HUES64 (cell line): ENCODE data around the gene CELF4.

Experiments used
- H3K27ac ChIP-seq: 2 replicates; pipeline ENCODE4 v1.7.0; 2013; ENCODE audit warnings: low read depth, low read length, inconsistent platforms
- H3K27me3 ChIP-seq: 2 replicates; pipeline ENCODE4 v1.6.1; 2013; ENCODE audit warnings: mild to moderate bottlenecking, low read length; ENCODE audit not compliant: insufficient read depth
- H3K36me3 ChIP-seq: 2 replicates; pipeline ENCODE4 v1.6.1; 2013; ENCODE audit warnings: mild to moderate bottlenecking, low read length; ENCODE audit not compliant: insufficient read depth
- H3K4me1 ChIP-seq: 2 replicates; pipeline ENCODE4 v1.6.1; 2013; ENCODE audit warnings: mild to moderate bottlenecking, low read length, moderate library complexity; ENCODE audit not compliant: insufficient read depth
- H3K4me3 ChIP-seq: 2 replicates; pipeline ENCODE4 v1.5.1; 2013; ENCODE audit warnings: mild to moderate bottlenecking, low read length, moderate library complexity
- H3K9ac ChIP-seq: 2 replicates; pipeline ENCODE4 v1.6.1; 2013; ENCODE audit warnings: mild to moderate bottlenecking, low read depth, low read length
- H3K9me3 ChIP-seq: 2 replicates; pipeline ENCODE4 v1.6.1; 2013; ENCODE audit warnings: low read depth, low read length; ENCODE audit not compliant: insufficient read depth
- WGBS: fragments of 150-250, 120-280 bp; methylation state at CpG from one replicate; pipeline ENCODE4 v1.1.7; 2013; ENCODE audit warnings: missing lambda C conversion rate; 5-methylcytosine and 5-hydroxymethylcytosine counted together

Gene CELF4

DNA sequence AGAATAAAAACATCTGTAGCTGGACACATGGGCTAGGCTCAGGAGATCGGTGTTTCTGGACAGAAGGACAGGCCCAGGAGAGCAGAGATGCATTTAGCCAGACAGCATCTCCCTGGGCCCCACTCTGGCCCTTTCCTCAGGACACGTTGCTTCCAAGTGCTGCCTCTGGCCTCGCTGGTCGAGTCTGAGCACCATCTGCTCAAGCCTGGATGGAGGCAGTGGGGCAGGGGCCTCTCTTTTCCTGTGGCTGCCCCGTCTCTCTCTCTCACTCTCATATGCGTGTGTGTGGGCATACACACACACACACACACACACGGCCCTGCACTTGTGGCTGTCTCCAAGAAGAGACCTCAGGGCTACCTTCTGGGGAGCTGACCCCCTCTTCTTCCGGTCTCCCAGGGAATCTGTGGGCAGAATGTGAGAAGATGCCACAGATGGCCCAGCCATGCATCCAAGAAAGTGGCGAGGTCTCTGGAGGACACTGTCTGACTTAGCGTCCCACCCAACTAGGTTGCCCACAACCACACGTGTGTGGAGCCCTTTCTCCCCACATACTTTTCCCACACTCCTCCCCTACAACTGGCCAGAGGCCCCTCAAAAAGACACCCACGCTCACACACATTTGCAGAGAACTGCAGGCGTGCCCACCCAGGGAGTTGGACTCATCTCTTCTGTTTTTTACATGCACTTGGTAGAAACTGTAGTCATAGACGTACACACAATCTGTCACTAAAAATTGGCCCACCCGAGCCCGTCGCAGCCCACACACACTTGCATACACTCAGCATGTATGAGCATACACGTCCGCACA is 19.9 kb downstream of the CELF4 start:
- H3K4me3 ChIP-seq = no peak overlapping the region
- WGBS = 94% methylated on average over 19 of the region's 19 CpGs
- no peaks in the 10 kb centered on the region for H3K36me3 ChIP-seq
- H3K4me1 ChIP-seq = no peaks in the 10 kb centered on the region
- no peaks in the 10 kb centered on the region for H3K9me3 ChIP-seq
- H3K9ac ChIP-seq = no peak overlapping the region
- H3K27ac ChIP-seq = no peak overlapping the region
- no peaks in the 10 kb centered on the region; the same call in 1 of the 2 replicates for H3K27me3 ChIP-seq

DNA sequence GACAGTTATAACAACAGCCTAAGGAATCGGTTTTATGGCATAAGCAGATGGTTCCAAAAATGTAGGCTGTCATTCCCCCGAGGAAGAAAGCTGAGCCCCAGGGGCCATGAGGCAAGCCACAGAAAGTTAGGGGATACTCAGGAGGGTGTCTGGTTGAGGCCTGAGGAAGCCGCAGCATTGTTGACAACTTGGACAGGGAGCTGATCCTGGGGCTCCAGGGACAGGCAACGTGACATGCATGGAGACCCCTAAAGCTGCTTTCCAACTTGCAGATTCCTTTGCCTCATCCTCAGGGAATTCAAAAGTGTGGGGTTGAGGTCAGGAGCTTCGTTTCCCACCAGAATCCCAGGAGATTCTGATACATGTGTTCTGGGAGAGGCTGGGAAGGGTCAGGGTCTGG is 20.9 kb downstream of the CELF4 start:
- WGBS = 92% methylated on average over 5 of the region's 5 CpGs
- Histone ChIP-seq H3K36me3 (no peaks in the 10 kb centered on the region), H3K27me3 (no peaks in the 10 kb centered on the region; the same call in none of the 2 replicates), H3K9me3 (no peaks in the 10 kb centered on the region), H3K9ac (no peak overlapping the region), H3K4me1 (peaks cover 3% of the 10 kb centered on the region; the same call in 1 of the 2 replicates), H3K4me3 (no peak overlapping the region), H3K27ac (no peak overlapping the region)

DNA sequence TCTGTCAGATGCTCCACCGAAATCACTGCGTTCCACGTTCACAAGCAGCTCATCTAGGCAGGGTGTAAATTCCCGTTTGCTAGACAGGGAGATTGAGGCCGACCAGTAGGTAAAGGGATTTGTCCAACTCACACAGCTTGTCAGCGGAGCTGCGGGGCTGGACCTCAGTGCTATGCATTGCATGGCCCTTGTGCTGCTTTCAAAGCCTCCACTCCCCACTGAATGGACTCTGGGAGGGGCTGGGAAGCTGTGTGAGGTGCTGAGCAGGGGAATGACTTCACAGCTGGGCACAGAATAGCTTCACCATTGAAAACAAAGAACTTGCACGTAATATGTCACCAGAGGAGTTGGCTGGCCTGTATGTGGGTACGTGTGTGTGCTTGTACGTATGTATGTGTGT is 21.4 kb downstream of the CELF4 start:
- Histone ChIP-seq H3K27ac (no peak overlapping the region), H3K9me3 (no peaks in the 10 kb centered on the region), H3K9ac (no peak overlapping the region), H3K4me3 (no peak overlapping the region), H3K27me3 (peaks cover 3% of the 10 kb centered on the region), H3K4me1 (peaks cover 3% of the 10 kb centered on the region; the same call in 1 of the 2 replicates), H3K36me3 (no peaks in the 10 kb centered on the region)
- 83% methylated on average over 10 of the region's 10 CpGs for WGBS

- no peak overlapping the region for H3K9ac ChIP-seq
- H3K27ac ChIP-seq = no peak overlapping the region
- 92% methylated on average over 4 of the region's 4 CpGs for WGBS
- H3K9me3 ChIP-seq = no peaks in the 10 kb centered on the region
- no peak overlapping the region for H3K4me3 ChIP-seq
- H3K36me3 ChIP-seq = no peaks in the 10 kb centered on the region
- peaks cover 12% of the 10 kb centered on the region for H3K27me3 ChIP-seq
- peaks cover 8% of the 10 kb centered on the region; the same call in 1 of the 2 replicates for H3K4me1 ChIP-seq
Measured at GRCh38 chr18:37543321-37543720, 22.3 kb downstream of the CELF4 start.

- no peaks in the 10 kb centered on the region for H3K9me3 ChIP-seq
- H3K9ac ChIP-seq = no peak overlapping the region
- peaks cover 21% of the 10 kb centered on the region for H3K27me3 ChIP-seq
- no peak overlapping the region for H3K4me3 ChIP-seq
- H3K36me3 ChIP-seq = no peaks in the 10 kb centered on the region
- peaks cover 12% of the 10 kb centered on the region; the same call in 1 of the 2 replicates for H3K4me1 ChIP-seq
- H3K27ac ChIP-seq = no peak overlapping the region
- 92% methylated on average over 7 of the region's 7 CpGs for WGBS
Measured at GRCh38 chr18:37541517-37541916, 24.1 kb downstream of the CELF4 start.

DNA sequence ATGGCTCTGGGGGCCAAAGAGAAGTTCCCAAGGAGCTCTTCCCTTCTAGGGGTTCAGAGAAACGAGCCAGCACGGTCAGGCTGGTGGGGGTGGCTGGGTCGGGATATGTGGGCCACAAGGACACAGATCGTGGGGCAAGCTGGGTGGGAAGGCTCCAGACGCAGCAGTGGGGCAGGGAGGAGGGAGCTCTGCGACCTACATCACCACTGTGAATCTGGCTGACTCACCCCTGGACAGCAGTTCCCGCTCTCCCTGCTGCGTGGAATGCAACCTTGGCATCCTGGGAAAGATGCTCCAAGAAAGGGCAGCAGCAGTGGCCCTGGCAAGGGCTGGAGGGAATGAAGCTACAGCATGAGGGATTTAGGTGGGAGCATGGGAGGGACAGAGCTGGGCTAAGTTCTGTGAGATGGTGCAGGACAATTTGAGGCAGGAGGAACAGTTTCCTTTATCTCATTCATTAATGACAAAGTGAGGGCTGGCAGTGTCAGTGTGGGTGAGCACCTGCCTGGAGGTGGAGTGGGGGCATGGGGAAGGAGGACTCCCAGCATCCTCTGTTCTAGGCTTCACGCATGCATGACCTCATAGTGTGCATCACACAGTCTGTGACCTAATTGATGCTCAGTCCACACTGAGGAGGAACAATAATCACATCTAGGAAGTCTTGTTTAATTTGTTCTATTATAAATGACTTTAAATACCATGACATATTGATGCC is 25.0 kb downstream of the CELF4 start:
- peaks cover 12% of the 10 kb centered on the region; the same call in 1 of the 2 replicates for H3K4me1 ChIP-seq
- WGBS = 72% methylated on average over 9 of the region's 9 CpGs
- peaks cover 21% of the 10 kb centered on the region for H3K27me3 ChIP-seq
- no peaks in the 10 kb centered on the region for H3K36me3 ChIP-seq
- no peaks in the 10 kb centered on the region for H3K9me3 ChIP-seq
- H3K27ac ChIP-seq = no peak overlapping the region
- no peak overlapping the region for H3K9ac ChIP-seq
- H3K4me3 ChIP-seq = no peak overlapping the region

DNA sequence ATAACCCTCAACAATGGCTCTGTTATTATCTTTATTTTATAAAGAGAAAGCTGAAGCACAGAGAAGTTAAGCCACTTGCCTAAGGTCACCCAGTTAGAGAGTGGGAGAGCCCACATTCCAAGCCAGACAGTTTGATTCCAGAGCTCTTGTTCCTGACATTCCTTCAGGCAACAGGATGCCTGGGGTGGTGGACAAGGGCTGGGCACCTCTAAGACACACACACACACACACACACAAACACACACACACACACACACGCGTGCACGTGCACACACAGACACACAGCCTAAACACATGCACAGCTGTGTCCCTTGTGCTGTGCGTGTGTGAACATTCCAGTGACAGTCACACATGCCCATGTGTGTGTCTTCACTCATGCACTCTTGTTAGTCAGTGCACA is 26.4 kb downstream of the CELF4 start:
- no peaks in the 10 kb centered on the region for H3K36me3 ChIP-seq
- H3K9me3 ChIP-seq = no peaks in the 10 kb centered on the region
- 91% methylated on average over 4 of the region's 4 CpGs for WGBS
- H3K27ac ChIP-seq = no peak overlapping the region
- no peak overlapping the region for H3K9ac ChIP-seq
- H3K4me1 ChIP-seq = peaks cover 12% of the 10 kb centered on the region; the same call in 1 of the 2 replicates
- no peak overlapping the region for H3K4me3 ChIP-seq
- peaks cover 21% of the 10 kb centered on the region for H3K27me3 ChIP-seq

- no peaks in the 10 kb centered on the region for H3K9me3 ChIP-seq
- H3K27ac ChIP-seq = no peak overlapping the region
- 30% methylated on average over 17 of the region's 17 CpGs for WGBS
- H3K4me1 ChIP-seq = peaks cover 12% of the 10 kb centered on the region; the same call in 1 of the 2 replicates
- 0 out of 2 replicates have a peak overlapping the region, but pooled peaks have one; percentile 2 for H3K9ac ChIP-seq
- peaks cover 21% of the 10 kb centered on the region for H3K27me3 ChIP-seq
- H3K36me3 ChIP-seq = no peaks in the 10 kb centered on the region
- H3K4me3 ChIP-seq = peak overlapping the region; percentile 42
Measured at GRCh38 chr18:37538526-37539205, 26.9 kb downstream of the CELF4 start.

- Histone ChIP-seq H3K4me3 (peak overlapping the region; percentile 42; the same call in 1 of the 2 replicates), H3K9me3 (no peaks in the 10 kb centered on the region)
Measured at GRCh38 chr18:37537868-37538525, 27.6 kb downstream of the CELF4 start.

GRCh38 chr18:37536656-37537055 is 28.9 kb downstream of the CELF4 start:
- peaks cover 21% of the 10 kb centered on the region for H3K27me3 ChIP-seq
- no peak overlapping the region for H3K4me3 ChIP-seq
- H3K9ac ChIP-seq = no peak overlapping the region
- no peak overlapping the region for H3K27ac ChIP-seq
- no peaks in the 10 kb centered on the region for H3K36me3 ChIP-seq
- H3K4me1 ChIP-seq = peaks cover 12% of the 10 kb centered on the region; the same call in 1 of the 2 replicates
- H3K9me3 ChIP-seq = no peaks in the 10 kb centered on the region
- WGBS = 83% methylated on average over 9 of the region's 9 CpGs

More at GRCh38 chr18:37537868-37538525, 27.6 kb downstream of the CELF4 start:
- H3K4me1 ChIP-seq = peaks cover 12% of the 10 kb centered on the region; the same call in 1 of the 2 replicates
- peaks cover 21% of the 10 kb centered on the region for H3K27me3 ChIP-seq
- H3K36me3 ChIP-seq = no peaks in the 10 kb centered on the region
- 15% methylated on average over 23 of the region's 23 CpGs for WGBS
- H3K27ac ChIP-seq = no peak overlapping the region
- no peak overlapping the region for H3K9ac ChIP-seq
